ENCODE results near the gene PLOD2. TPM values are rescaled to one million over a fixed set of nuclear protein-coding genes. Genes with fewer than 3 reads are reported as not detected.

PLOD2 gene
- total RNA-seq, 1 donor from 2014 or later = 54.9 TPM

- no peaks in the 10 kb centered on the region for H3K9me3 Mint-ChIP-seq (ENCODE audit: low read depth)
- H3K27me3 Mint-ChIP-seq = no peaks in the 10 kb centered on the region
- H3K36me3 Mint-ChIP-seq (ENCODE audit: insufficient read depth) = peaks cover 13% of the 10 kb centered on the region
- no peak for TF ChIP-seq CTCF (IDR thresholded peaks at IDR 0.05; ENCODE audit: unreplicated experiment)
- DNase-seq (ENCODE audit: low spot score, unreplicated experiment) = no peak
- H3K27ac Mint-ChIP-seq = no peak overlapping the region
- peaks cover 51% of the 10 kb centered on the region for H3K4me1 Mint-ChIP-seq (ENCODE audit: low read depth)
- no peak overlapping the region for H3K4me3 Mint-ChIP-seq (ENCODE audit: low read depth)
These were observed 6.0 kb downstream of the PLOD2 start for GRCh38 chr3:146154995-146155394.

- no peaks in the 10 kb centered on the region for H3K9me3 Mint-ChIP-seq (ENCODE audit: low read depth)
- H3K27me3 Mint-ChIP-seq = no peaks in the 10 kb centered on the region
- peaks cover 13% of the 10 kb centered on the region for H3K36me3 Mint-ChIP-seq (ENCODE audit: insufficient read depth)
- no peak for TF ChIP-seq CTCF (IDR thresholded peaks at IDR 0.05; ENCODE audit: unreplicated experiment)
- H3K4me1 Mint-ChIP-seq (ENCODE audit: low read depth) = peaks cover 51% of the 10 kb centered on the region
- H3K4me3 Mint-ChIP-seq (ENCODE audit: low read depth) = no peak overlapping the region
- DNase-seq (ENCODE audit: low spot score, unreplicated experiment) = no peak
- no peak overlapping the region for H3K27ac Mint-ChIP-seq
These were observed 6.7 kb downstream of the PLOD2 start for GRCh38 chr3:146154316-146154715.

- Mint-ChIP-seq H3K36me3 (ENCODE audit: insufficient read depth) (peaks cover 13% of the 10 kb centered on the region), H3K9me3 (ENCODE audit: low read depth) (no peaks in the 10 kb centered on the region), H3K27ac (peak overlapping the region; percentile 78), H3K4me3 (ENCODE audit: low read depth) (no peak overlapping the region), H3K4me1 (ENCODE audit: low read depth) (peaks cover 44% of the 10 kb centered on the region), H3K27me3 (no peaks in the 10 kb centered on the region)
- TF ChIP-seq CTCF (IDR thresholded peaks at IDR 0.05; ENCODE audit: unreplicated experiment) = no peak
- no peak for DNase-seq (ENCODE audit: low spot score, unreplicated experiment)
These were observed 7.6 kb downstream of the PLOD2 start for GRCh38 chr3:146153429-146153828.

- H3K27me3 Mint-ChIP-seq = no peaks in the 10 kb centered on the region
- peak overlapping the region; percentile 85 for H3K27ac Mint-ChIP-seq
- H3K9me3 Mint-ChIP-seq (ENCODE audit: low read depth) = no peaks in the 10 kb centered on the region
- DNase-seq (ENCODE audit: low spot score, unreplicated experiment) = no peak
- H3K36me3 Mint-ChIP-seq (ENCODE audit: insufficient read depth) = peaks cover 13% of the 10 kb centered on the region
- no peak for TF ChIP-seq CTCF (IDR thresholded peaks at IDR 0.05; ENCODE audit: unreplicated experiment)
- H3K4me1 Mint-ChIP-seq (ENCODE audit: low read depth) = peaks cover 45% of the 10 kb centered on the region
- peak overlapping the region; percentile 48 for H3K4me3 Mint-ChIP-seq (ENCODE audit: low read depth)
These were observed 8.2 kb downstream of the PLOD2 start for GRCh38 chr3:146152834-146153233.

GRCh38 chr3:146148468-146148931, 12.5 kb downstream of the PLOD2 start:
- H3K27ac Mint-ChIP-seq = no peak overlapping the region
- H3K27me3 Mint-ChIP-seq = no peaks in the 10 kb centered on the region
- H3K4me3 Mint-ChIP-seq (ENCODE audit: low read depth) = no peak overlapping the region
- no peaks in the 10 kb centered on the region for H3K9me3 Mint-ChIP-seq (ENCODE audit: low read depth)
- peaks cover 18% of the 10 kb centered on the region for H3K4me1 Mint-ChIP-seq (ENCODE audit: low read depth)
- H3K36me3 Mint-ChIP-seq (ENCODE audit: insufficient read depth) = peaks cover 15% of the 10 kb centered on the region
- no peak for TF ChIP-seq CTCF (IDR thresholded peaks at IDR 0.05; ENCODE audit: unreplicated experiment)
- no peak for DNase-seq (ENCODE audit: low spot score, unreplicated experiment)
